B cell (primary cell): ENCODE measurements around the gene ANKS1B. TPM values are rescaled to one million over a fixed set of nuclear protein-coding genes. Genes with fewer than 3 reads are reported as not detected.

Experiments
- ATAC-seq: fragments of 200-7000 bp; cut with Tn5 transposase; one replicate; pipeline ENCODE4 v1.10.0; 2021; ENCODE audit warnings: low read depth, mild to moderate bottlenecking, moderate number of reproducible peaks, moderate library complexity
- CTCF ChIA-PET: fragments of 350-600 bp; sonication (Branson Sonifier 250); formaldehyde crosslinking; loops from one replicate; lab custom pipeline; 2021; ENCODE audit warnings: antibody characterized with exemption, inconsistent platforms; lab: Charles Lee
- POLR2A ChIA-PET: fragments of 350-600 bp; sonication (Branson Sonifier 250); formaldehyde crosslinking; loops from one replicate; lab custom pipeline; 2021; ENCODE audit warnings: antibody characterized with exemption; lab: Charles Lee
- DNase-seq: peaks from one replicate; pipeline ENCODE4 v3.0.0; 2013
- H2AFZ ChIP-seq: 2 replicates; pipeline ENCODE4 v1.6.1; 2012; ENCODE audit warnings: mild to moderate bottlenecking, low read depth, low read length; ENCODE audit not compliant: insufficient read depth, poor library complexity, severe bottlenecking
- H3K27ac ChIP-seq, 2 donors: 1 replicate in 1 of 2; 2 replicates in 1 of 2; pipeline ENCODE4 v1.5.1; 2012 to 2013; ENCODE audit warnings: low read length in 2 of 2, mild to moderate bottlenecking in 2 of 2, moderate library complexity in 1 of 2
- H3K27me3 ChIP-seq, 4 experiments: fragments of 200-600 bp in 1 of 4; sonication (generic) in 1 of 4; replicated peaks in 1 of 4; 1 replicate in 2 of 4; 2 replicates in 2 of 4; pipeline versions ENCODE4 v1.6.1 to v1.7.0; 2013 to 2016; ENCODE audit warnings: low read length in 3 of 4, mild to moderate bottlenecking in 2 of 4, mixed read lengths in 1 of 4, moderate library complexity in 1 of 4; ENCODE audit not compliant: insufficient read depth in 4 of 4, control insufficient read depth in 3 of 4; ENCODE audit errors: control extremely low read depth in 1 of 4
- H3K36me3 ChIP-seq, 2 experiments: replicated peaks in 1 of 2; 1 replicate in 1 of 2; 2 replicates in 1 of 2; pipeline versions ENCODE4 v1.6.1 to v1.7.1; 2013; ENCODE audit warnings: low read length in 1 of 2; ENCODE audit not compliant: insufficient read depth in 2 of 2, control insufficient read depth in 1 of 2; ENCODE audit errors: control extremely low read depth in 1 of 2, extremely low read depth in 1 of 2
- H3K4me1 ChIP-seq, 2 donors: fragments of 200-600 bp in 1 of 2; sonication (generic) in 1 of 2; 1 replicate in 1 of 2; 2 replicates in 1 of 2; pipeline versions ENCODE4 v1.5.1 to v1.6.1; 2013 to 2017; ENCODE audit warnings: low read length in 2 of 2; ENCODE audit not compliant: control insufficient read depth in 2 of 2, insufficient read depth in 2 of 2
- H3K4me2 ChIP-seq: replicated peaks from 2 replicates; pipeline ENCODE3; 2012; ENCODE audit warnings: mild to moderate bottlenecking, low read depth, low read length; ENCODE audit not compliant: poor library complexity, severe bottlenecking
- H3K4me3 ChIP-seq, 5 experiments: fragments of 200-600 bp in 1 of 5; sonication (generic) in 1 of 5; 1 replicate in 3 of 5; 2 replicates in 2 of 5; pipeline versions ENCODE4 v1.5.1 to v1.7.0; 2011 to 2016; ENCODE audit warnings: low read length in 4 of 5, mild to moderate bottlenecking in 4 of 5, low read depth in 2 of 5, control low read depth in 1 of 5, moderate library complexity in 1 of 5; ENCODE audit not compliant: insufficient read depth in 1 of 5; ENCODE audit errors: control extremely low read depth in 1 of 5, extremely low read depth in 1 of 5
- H3K79me2 ChIP-seq: fragments of 200-600 bp; sonication (generic); one replicate; pipeline ENCODE4 v1.6.0; 2016; ENCODE audit warnings: low read length; ENCODE audit not compliant: control insufficient read depth, insufficient read depth
- H3K9ac ChIP-seq: fragments of 200-600 bp; sonication (generic); 2 replicates; pipeline ENCODE4 v1.6.1; 2017; ENCODE audit warnings: mild to moderate bottlenecking, low read length, moderate library complexity
- H3K9me3 ChIP-seq, 3 donors: one replicate each; pipeline versions ENCODE4 v1.6.1 to v1.7.1; 2013; ENCODE audit warnings: low read length in 2 of 3; ENCODE audit not compliant: control insufficient read depth in 2 of 3, insufficient read depth in 1 of 3; ENCODE audit errors: control extremely low read depth in 1 of 3
- H4K20me1 ChIP-seq: 2 replicates; pipeline ENCODE4 v1.6.0; 2012; ENCODE audit warnings: mild to moderate bottlenecking, low read length; ENCODE audit not compliant: insufficient read depth, control insufficient read depth, poor library complexity, severe bottlenecking
- H3K27ac Mint-ChIP-seq: one replicate; pipeline ENCODE4 v1.8.0; 2021; ENCODE audit warnings: mixed read lengths
- H3K27me3 Mint-ChIP-seq: one replicate; pipeline ENCODE4 v1.8.0; 2021; ENCODE audit warnings: mixed read lengths
- H3K4me1 Mint-ChIP-seq: one replicate; pipeline ENCODE4 v1.8.0; 2021; ENCODE audit warnings: mixed read lengths
- H3K4me3 Mint-ChIP-seq: one replicate; pipeline ENCODE4 v1.8.0; 2021; ENCODE audit warnings: mixed read lengths
- H3K9me3 Mint-ChIP-seq: one replicate; pipeline ENCODE4 v1.8.0; 2022; ENCODE audit warnings: mixed read lengths; ENCODE audit not compliant: insufficient read depth
- CTCF ChIP-seq: fragments of 200-600 bp; IDR thresholded peaks from one replicate; pipeline ENCODE4 v1.8.0; 2022; ENCODE audit warnings: antibody characterized with exemption, mild to moderate bottlenecking
- EZH2 ChIP-seq: IDR thresholded peaks from 2 replicates; pipeline ENCODE4 v1.6.1; 2012; ENCODE audit warnings: borderline replicate concordance, low read depth, mild to moderate bottlenecking, moderate library complexity, low read length; ENCODE audit not compliant: insufficient read depth, poor library complexity, severe bottlenecking
- WGBS: methylation state at CpG from one replicate; pipeline ENCODE4 v1.1.5; 2013; ENCODE audit warnings: missing lambda C conversion rate; ENCODE audit not compliant: insufficient coverage; 5-methylcytosine and 5-hydroxymethylcytosine counted together
- intact Hi-C: fragments of 100-400 bp; cut with micrococcal nuclease; formaldehyde crosslinking; loops from one replicate; pipeline ENCODE4 v1.10.0; 2022
- polyA plus RNA-seq: library from polyadenylated mRNA; depleted of rRNA; stranded (reverse); fragments of >200 nt; gene quantifications from 2 replicates; pipeline ENCODE4 v1.2.3, GENCODE V29; 2012
- total RNA-seq, 2 donors: library from RNA; stranded (reverse); fragments of 120-200 nt in 1 of 2; gene quantifications; 1 replicate in 1 of 2; 2 replicates in 1 of 2; pipeline versions ENCODE4 v1.2.3 to v1.2.4, GENCODE V29; 2013 to 2022

The ANKS1B gene
- total and polyA plus RNA-seq, 2 donors (not counting 1 experiment from before 2014, with no cell fraction given) = not detected

- no peak overlapping the region for H3K27ac Mint-ChIP-seq
- H3K9me3 Mint-ChIP-seq = no peaks in the 10 kb centered on the region
- H2AFZ ChIP-seq = no peak overlapping the region
- ChIA-PET POLR2A (no interaction called here), CTCF (no interaction called here)
- ATAC-seq (no peak), DNase-seq (no peak)
- no peaks in the 10 kb centered on the region for H3K4me1 ChIP-seq
- H3K79me2 ChIP-seq = no peaks in the 10 kb centered on the region
- no peak overlapping the region for H3K4me3 ChIP-seq
- H3K27me3 Mint-ChIP-seq = no peaks in the 10 kb centered on the region
- no peak overlapping the region for H3K4me3 Mint-ChIP-seq
- H3K36me3 ChIP-seq = no peaks in the 10 kb centered on the region
- H3K9ac ChIP-seq = no peak overlapping the region
- H3K9me3 ChIP-seq = no peaks in the 10 kb centered on the region
- WGBS = 96% methylated on average over 6 of the region's 10 CpGs
- no peak for TF ChIP-seq CTCF
- no peak for TF ChIP-seq EZH2
- no peaks in the 10 kb centered on the region for H4K20me1 ChIP-seq
- intact Hi-C loops = no loop called here
- no peak overlapping the region for H3K4me2 ChIP-seq
- no peaks in the 10 kb centered on the region for H3K27me3 ChIP-seq
- H3K27ac ChIP-seq = no peak overlapping the region
- H3K4me1 Mint-ChIP-seq = no peaks in the 10 kb centered on the region
Observed at GRCh38 chr12:99119943-99120342, 864.8 kb downstream of the ANKS1B start.

GRCh38 chr12:99119449-99119848, 865.3 kb downstream of the ANKS1B start:
- H3K27me3 ChIP-seq = no peaks in the 10 kb centered on the region
- intact Hi-C loops = no loop called here
- ChIA-PET POLR2A (no interaction called here), CTCF (no interaction called here)
- no peak for DNase-seq
- Mint-ChIP-seq H3K4me3 (no peak overlapping the region), H3K9me3 (no peaks in the 10 kb centered on the region), H3K27ac (no peak overlapping the region), H3K27me3 (no peaks in the 10 kb centered on the region), H3K4me1 (no peaks in the 10 kb centered on the region)
- no peaks in the 10 kb centered on the region for H3K4me1 ChIP-seq
- H3K4me2 ChIP-seq = no peak overlapping the region
- no peaks in the 10 kb centered on the region for H3K79me2 ChIP-seq
- no peak for TF ChIP-seq CTCF
- TF ChIP-seq EZH2 = no peak
- H3K4me3 ChIP-seq = no peak overlapping the region
- no peak overlapping the region for H3K9ac ChIP-seq
- no peak overlapping the region for H2AFZ ChIP-seq
- no peaks in the 10 kb centered on the region for H3K9me3 ChIP-seq
- ATAC-seq = no peak
- H3K36me3 ChIP-seq = no peaks in the 10 kb centered on the region
- H4K20me1 ChIP-seq = no peaks in the 10 kb centered on the region
- H3K27ac ChIP-seq = no peak overlapping the region
